SHP77 treated with DMSO at 0.1 percent for 48 hours (cell line): ENCODE results near the gene NKX1-1.

ENCODE experiments used
- DNase-seq: peaks from one replicate; lab custom pipeline; 2025; lab: John Stamatoyannopoulos, UW

The NKX1-1 gene

DNA sequence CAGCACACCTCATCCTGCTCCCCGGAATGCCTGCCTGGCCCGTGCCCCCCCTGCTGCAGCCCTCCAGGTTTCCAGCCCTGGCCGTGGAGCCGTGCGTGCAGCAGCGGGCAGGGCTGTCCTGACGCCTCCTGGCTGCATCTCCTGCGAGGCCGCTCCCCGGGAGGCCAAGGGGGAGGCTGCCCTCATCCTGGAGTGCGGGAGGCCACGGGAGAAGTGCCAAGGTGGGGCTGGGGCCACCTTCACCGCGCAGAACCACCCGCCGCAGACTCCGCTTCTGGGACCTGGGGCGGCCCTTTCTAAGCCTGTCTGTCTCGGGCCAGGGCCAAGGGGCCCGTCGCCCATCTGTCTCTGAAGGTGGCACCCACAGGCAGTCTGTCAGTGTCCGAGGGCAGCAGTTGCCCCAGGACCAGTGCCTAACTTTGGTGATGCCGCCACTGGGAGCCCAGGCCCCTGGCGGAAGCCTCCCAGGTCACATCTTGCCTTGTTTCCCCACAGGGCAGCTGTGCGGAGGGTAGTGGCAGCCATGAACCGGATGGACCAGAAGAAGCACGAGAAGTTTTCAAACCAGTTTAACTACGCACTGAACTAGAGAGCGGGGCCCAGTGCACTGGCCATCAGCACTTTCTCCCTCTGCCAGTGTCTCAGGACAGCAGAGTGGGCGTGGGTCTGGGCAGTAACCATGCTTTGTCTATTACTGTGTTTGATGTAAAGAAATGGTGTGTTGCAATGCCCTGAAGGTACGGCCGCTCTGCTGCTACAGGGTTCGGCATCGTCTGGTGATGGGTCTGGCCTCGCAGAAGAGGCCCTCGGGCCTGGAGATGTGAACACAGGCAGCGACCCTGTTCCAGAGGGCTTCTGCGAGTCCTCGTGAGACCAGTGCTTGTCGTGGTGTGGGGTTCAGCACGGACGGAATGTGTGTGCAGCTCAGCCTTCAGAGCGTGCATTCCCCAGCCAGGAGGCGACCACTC lies 20.6 kb downstream of the NKX1-1 start:
- DNase-seq, result no peak

- no peak for DNase-seq
These were observed 21.4 kb downstream of the NKX1-1 start for GRCh38 chr4:1384675-1385372.

- DNase-seq, result no peak
These were observed 22.3 kb downstream of the NKX1-1 start for GRCh38 chr4:1383728-1384591.

DNA sequence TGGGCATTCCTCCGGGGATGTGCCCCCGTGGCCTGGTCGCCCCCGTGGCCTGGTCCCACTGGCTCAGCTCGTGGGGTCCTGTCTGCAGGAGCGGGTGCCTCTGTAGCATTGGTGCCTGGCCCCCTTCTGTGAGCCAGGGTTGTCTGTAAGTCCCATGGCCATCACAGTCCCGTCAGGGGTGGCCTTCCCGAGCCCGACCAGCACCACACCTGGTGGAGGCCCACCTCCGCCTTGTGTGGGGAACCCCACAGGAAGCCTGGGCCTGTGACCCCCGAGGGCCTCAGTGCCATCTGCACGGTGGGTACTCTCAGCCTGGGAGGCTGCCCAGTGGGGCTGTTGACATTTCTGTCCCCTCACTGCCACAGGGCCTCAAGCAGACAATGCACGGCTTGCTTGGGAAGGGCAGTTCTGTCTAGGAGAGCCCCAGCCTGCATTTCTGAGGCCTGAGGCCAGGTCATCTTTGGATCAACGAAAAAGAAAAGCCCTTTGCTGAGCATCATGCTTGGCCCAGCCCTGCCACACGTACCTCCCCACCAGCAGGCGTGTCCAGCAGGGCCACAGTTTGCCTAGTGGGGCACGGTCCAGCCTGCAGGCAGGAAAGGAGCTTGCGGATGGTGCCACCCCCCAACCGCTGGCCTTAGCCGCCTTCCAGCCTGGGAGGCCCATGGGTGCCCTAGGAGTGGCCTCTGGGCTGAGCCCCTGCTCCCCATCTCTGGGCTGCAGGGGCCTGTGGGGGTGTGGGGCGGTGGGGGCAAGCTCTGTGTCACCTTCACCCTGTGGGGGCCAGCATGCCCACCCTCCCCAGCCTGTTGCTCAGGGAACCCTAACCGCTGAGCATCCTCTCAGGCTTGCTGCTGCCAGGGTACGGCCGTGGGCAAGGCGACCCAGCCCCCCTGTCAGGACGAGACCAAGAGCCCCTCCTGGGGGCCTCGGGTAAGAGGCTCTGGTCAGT lies 23.2 kb downstream of the NKX1-1 start:
- no peak for DNase-seq

DNA sequence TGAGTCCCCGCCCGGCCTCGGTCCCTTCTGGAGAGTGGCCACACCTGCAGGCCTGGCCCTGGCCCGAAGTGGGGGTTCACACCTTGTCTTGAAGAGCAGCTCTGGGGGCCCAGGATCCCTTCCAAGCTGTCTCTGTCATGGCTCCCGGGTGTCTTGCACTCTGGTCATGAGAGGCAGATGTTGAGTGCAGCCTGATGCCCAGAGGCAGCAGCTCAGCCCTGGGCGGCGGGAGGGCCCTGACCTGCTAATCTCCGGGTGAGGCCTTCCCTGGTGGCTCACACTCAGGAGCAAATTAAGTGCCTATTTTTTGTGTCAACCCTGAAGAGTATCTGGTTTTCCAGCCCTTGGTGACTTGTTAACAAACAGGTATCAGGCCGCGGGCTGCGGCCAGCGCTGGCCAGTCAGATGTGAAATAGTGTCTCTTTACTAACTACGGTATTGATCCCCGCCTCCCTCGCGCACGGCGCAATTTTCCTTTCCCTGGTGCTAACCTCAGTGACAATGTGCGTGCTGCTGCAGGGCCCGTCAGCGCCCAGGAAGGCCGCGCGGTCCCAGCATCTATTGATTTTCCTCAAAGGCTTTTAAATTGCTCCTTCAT lies 24.2 kb downstream of the NKX1-1 start:
- no peak for DNase-seq

DNA sequence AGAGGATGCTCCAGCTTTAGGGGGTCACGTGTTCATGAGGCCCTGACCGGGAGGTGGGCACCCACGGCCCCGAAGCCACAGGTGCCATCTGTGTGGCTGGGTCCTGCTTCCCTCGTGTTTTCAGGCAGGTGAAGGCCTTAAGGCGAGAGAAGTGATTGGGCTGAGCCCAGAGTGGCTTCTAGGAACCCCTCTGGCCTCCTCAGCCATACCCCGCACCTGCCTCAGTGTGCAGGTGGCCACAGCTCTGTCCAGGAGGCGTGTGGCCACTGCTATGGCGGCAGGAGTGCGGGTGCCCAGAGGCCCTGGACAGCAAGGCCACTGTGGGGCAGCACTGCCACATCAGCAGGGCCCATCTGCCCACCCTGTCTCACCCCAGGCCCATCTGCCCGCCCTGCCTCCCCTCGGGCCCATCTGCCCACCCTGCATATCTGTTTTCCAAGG lies 25.0 kb downstream of the NKX1-1 start:
- no peak for DNase-seq

GRCh38 chr4:1380368-1381151 lies 25.7 kb downstream of the NKX1-1 start:
- DNase-seq, result no peak

- DNase-seq, result no peak
These were observed 26.4 kb downstream of the NKX1-1 start for GRCh38 chr4:1379801-1380331.

GRCh38 chr4:1379351-1379781 lies 26.9 kb downstream of the NKX1-1 start:
- no peak for DNase-seq

- DNase-seq, result no peak
These were observed 27.5 kb downstream of the NKX1-1 start for GRCh38 chr4:1378559-1379231.

DNA sequence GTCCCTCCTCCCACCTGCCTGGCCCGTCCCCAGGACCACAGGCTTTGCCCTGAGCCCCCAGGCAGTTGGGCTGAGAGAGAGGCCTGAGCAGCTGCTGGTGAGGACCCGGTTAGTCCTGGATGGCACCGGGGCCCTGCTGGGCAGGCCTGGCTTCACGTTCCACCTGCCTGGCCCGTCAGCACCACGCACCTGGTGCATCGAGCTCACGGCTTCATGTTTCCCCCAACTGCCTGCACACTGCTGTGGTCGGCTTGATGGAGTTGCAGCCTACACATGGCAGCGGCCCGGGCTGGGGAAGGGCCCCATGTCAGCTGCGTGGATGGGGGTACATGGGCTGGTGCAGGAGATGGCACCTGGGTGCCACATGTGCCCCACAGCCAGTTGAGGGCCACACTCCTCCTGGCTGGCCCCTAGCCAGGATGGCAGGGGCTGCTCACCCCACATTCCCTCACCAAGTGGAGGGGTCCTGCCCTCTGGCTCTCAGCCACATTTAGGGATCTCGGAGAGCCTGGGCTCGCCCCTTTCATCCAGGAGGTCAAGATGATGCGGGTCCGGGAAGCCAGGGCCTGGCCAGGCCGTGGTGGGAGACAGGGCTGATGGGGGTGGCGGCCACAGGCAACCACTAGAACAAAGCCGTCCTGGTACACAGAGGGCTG lies 28.5 kb downstream of the NKX1-1 start:
- DNase-seq, result no peak

- no peak for DNase-seq
These were observed 29.2 kb downstream of the NKX1-1 start for GRCh38 chr4:1376841-1377605.

DNA sequence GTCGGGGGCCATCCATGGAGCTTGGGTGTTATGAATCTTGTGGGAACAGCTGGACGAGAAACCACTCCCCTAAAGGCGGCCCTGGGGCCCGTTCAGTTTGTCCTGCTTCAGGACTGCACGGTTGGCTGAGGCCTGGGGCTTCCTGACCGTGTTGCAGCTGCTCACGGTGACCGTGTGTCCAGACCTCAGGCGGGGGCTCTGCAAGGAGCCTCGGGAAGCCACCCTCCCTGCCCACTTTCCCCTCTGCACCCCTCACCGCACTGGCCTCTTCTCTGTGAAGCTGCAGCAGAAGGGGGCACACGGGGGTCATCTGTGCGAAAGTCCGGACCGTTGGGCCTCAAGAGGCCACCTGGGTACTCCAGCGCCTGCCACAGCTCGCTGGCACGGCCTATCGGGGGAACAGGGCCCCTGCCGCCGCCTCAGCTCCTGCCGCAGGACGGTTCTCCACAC lies 29.8 kb downstream of the NKX1-1 start:
- no peak for DNase-seq

- DNase-seq, result no peak
These were observed 30.4 kb downstream of the NKX1-1 start for GRCh38 chr4:1375761-1376322.

DNA sequence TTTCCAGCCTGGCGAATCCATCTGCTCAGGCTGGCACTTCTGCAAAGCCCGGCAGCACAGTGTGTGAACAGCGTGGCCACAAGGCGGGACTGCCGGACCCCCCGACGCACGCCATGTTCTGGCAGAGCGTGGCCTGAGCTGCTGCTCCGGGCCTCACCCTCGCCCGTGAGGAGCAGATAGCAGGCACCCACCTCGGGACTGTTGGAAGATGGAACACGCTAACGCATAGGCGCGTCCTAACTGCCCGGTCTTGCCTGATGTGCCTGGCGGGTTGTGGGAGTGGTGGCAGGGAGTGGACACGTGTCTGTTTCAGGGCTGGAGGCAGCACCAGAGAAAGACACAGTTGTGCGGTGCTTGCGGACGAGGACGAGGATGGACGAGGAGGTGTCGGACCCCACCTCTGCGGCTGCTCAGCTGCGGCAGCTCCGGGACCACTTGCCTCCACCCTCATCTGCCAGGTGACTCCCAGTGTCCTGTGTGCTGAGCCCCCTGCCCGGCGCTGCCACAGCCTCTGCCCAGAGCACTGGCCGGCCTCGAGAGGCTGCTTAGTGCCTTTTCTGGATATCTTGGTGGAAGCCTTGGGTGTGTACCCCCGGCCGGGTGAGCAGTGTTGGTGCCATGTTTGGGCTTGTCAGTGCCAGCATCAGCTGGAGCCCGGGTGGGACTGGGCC lies 31.1 kb downstream of the NKX1-1 start:
- no peak for DNase-seq

GRCh38 chr4:1374706-1375045 lies 31.6 kb downstream of the NKX1-1 start:
- DNase-seq, result no peak
